Right cardiac atrium (tissue), 5 donors: ENCODE results near the gene GCH1. TPM values are rescaled to one million over a fixed set of nuclear protein-coding genes. Genes with fewer than 3 reads are reported as not detected.

ENCODE experiments used
- ATAC-seq, 2 donors: fragments of 200-7000 bp; cut with Tn5 transposase; one replicate each; pipeline versions ENCODE4 v1.8.0 to v1.9.1; 2020; ENCODE audit warnings: moderate library complexity in 2 of 2, mild to moderate bottlenecking in 1 of 2
- DNase-seq, 3 donors: peaks; one replicate each; pipeline ENCODE4 v3.0.0-alpha.2; 2020
- H3K27ac ChIP-seq: one replicate; pipeline ENCODE4 v1.5.1; 2013; ENCODE audit warnings: mild to moderate bottlenecking, low read length, control low read depth, moderate library complexity
- H3K27me3 ChIP-seq: one replicate; pipeline ENCODE4 v1.6.1; 2013; ENCODE audit not compliant: control insufficient read depth, insufficient read depth
- H3K4me1 ChIP-seq: one replicate; pipeline ENCODE4 v1.6.1; 2013; ENCODE audit warnings: low read length; ENCODE audit not compliant: control insufficient read depth, insufficient read depth
- H3K4me3 ChIP-seq: one replicate; pipeline ENCODE4 v1.5.1; 2013; ENCODE audit warnings: low read length, control low read depth
- H3K9me3 ChIP-seq: one replicate; pipeline ENCODE4 v1.6.1; 2013; ENCODE audit warnings: low read length; ENCODE audit not compliant: control insufficient read depth
- WGBS: extraction: QIAGEN DNeasy Blood & Tissue Kit; methylation state at CpG from one replicate; pipeline ENCODE4 v1.1.7; 2013; 5-methylcytosine and 5-hydroxymethylcytosine counted together
- intact Hi-C, 4 donors: fragments of 100-400 bp; cut with DNase I; formaldehyde crosslinking; loops; one replicate each; pipeline versions ENCODE4 v1.11.0 to v1.14.0; 2022 to 2023
- microRNA-seq, 2 donors: library from miRNA; unstranded; fragments of <30 nt; microRNA quantifications; one replicate each; pipeline ENCODE4 v1.2.0, GENCODE V29; 2020 to 2021
- polyA plus RNA-seq: library from polyadenylated mRNA; stranded (reverse); fragments of 200-250 nt; gene quantifications from one replicate; pipeline ENCODE4 v1.2.3, GENCODE V29; 2013
- total RNA-seq, 4 donors: library from RNA; stranded (reverse); fragmentation: NEBNext Ultra II Directional; extraction: Animal tissue kit (Norgen Biotek cat#: 25700); gene quantifications; one replicate each; pipeline ENCODE4 v1.2.1, GENCODE V29; 2021
- donor health status: healthy with polysubstance abuse.
- donor health status: DM: no; HTN: yes; CAD: no.
- donor health status: DM: no; HTN: no; CAD: no.
- donor health status: DM: no; HTN: yes; CAD: no; lungs with severe emphysema.
- donor health status: DM: yes; HTN: yes; CAD: no.

Gene GCH1
- total and polyA plus RNA-seq, 5 donors: 1.6 to 4.8 (median 2.2) TPM

GRCh38 chr14:54797556-54797955 lies 105.1 kb downstream of the GCH1 start:
- Histone ChIP-seq H3K27ac (no peak overlapping the region), H3K4me1 (no peaks in the 10 kb centered on the region), H3K27me3 (no peaks in the 10 kb centered on the region), H3K4me3 (no peak overlapping the region), H3K9me3 (no peaks in the 10 kb centered on the region)
- ATAC-seq (peak in 1 of 2 donors; percentile 32), DNase-seq (no peak)
- whole genome bisulfite sequencing: 79% methylated on average over 6 of the region's 6 CpGs
- intact Hi-C loops: no loop called here

GRCh38 chr14:54796961-54797360 lies 105.7 kb downstream of the GCH1 start:
- H3K27me3 ChIP-seq: no peaks in the 10 kb centered on the region
- ATAC-seq: no peak
- intact Hi-C loops: no loop called here
- H3K9me3 ChIP-seq: no peaks in the 10 kb centered on the region
- DNase-seq: no peak
- no peak overlapping the region for H3K27ac ChIP-seq
- no peak overlapping the region for H3K4me3 ChIP-seq
- H3K4me1 ChIP-seq: no peaks in the 10 kb centered on the region

DNA sequence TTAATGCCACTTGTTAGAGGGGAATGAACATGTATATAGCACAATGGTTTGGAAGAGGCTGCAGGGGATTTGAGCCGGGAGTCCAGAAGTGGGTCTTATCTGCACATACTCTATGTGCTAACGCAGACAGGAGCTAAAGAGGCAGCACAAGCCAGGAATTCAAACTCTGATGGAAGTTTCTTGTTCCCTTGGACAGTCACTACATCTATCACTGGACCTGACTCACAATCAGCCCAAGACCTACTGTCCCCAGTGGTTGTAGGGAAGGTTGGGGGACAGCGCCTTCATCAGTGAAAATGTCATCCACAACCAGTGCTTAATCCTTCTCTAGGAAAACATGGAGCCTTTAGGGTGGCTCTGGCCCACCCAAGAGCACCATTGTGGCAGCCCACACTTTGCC lies 107.8 kb downstream of the GCH1 start:
- WGBS: 72% methylated on average over 3 of the region's 3 CpGs

GRCh38 chr14:54794159-54794558 lies 108.5 kb downstream of the GCH1 start:
- H3K9me3 ChIP-seq: no peaks in the 10 kb centered on the region
- no peaks in the 10 kb centered on the region for H3K4me1 ChIP-seq
- no peak overlapping the region for H3K4me3 ChIP-seq
- H3K27ac ChIP-seq: no peak overlapping the region
- ATAC-seq (no peak), DNase-seq (no peak)
- WGBS: 39% methylated on average over 1 of the region's 1 CpG
- H3K27me3 ChIP-seq: no peaks in the 10 kb centered on the region
- intact Hi-C loops: no loop called here

More for the DNA sequence above, 107.8 kb downstream of the GCH1 start:
- no peaks in the 10 kb centered on the region for H3K9me3 ChIP-seq
- H3K4me3 ChIP-seq: no peak overlapping the region
- DNase-seq (no peak), ATAC-seq (no peak)
- H3K4me1 ChIP-seq: no peaks in the 10 kb centered on the region
- intact Hi-C loops: no loop called here
- no peaks in the 10 kb centered on the region for H3K27me3 ChIP-seq
- H3K27ac ChIP-seq: no peak overlapping the region

DNA sequence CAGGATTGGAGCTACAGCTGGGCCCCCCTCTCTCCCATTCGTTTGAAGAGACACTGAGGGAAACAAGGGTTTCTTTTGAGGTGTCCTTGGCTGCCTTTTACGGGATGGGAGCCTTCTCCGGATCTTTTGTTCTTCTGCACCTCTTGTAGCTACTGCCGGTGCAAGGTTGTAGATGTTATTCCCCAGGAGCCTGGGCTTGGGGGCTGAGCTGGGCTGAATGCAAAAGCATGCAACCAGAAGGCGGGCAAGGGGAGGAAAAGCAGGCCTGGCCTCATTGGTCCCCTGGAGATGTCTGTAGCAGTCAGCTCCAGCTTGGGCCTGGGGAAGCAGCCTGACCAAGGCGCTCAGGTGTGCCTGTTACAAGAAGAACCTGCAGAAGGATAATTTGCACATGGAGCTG lies 110.3 kb downstream of the GCH1 start:
- no peaks in the 10 kb centered on the region for H3K27me3 ChIP-seq
- H3K4me3 ChIP-seq: no peak overlapping the region
- 74% methylated on average over 6 of the region's 6 CpGs for WGBS
- no peak overlapping the region for H3K27ac ChIP-seq
- H3K4me1 ChIP-seq: peaks cover 2% of the 10 kb centered on the region
- intact Hi-C loops: no loop called here
- ATAC-seq: no peak
- no peak for DNase-seq
- H3K9me3 ChIP-seq: no peaks in the 10 kb centered on the region

Small RNAs within 50 kb of the gene (microRNA-seq; reads per million reads assigned to microRNA genes)
- 0 reads per million in 2 donors for gene MIR4308

Other genes with a start within 250 kb of the GCH1 start
- 1 to 10 TPM; 1.5 to 3.4 (median 2.0) TPM for gene WDHD1, start 124.3 kb upstream of the GCH1 start, total RNA-seq
- 0.68 TPM for gene WDHD1, start 124.3 kb upstream of the GCH1 start, polyA plus RNA-seq
- gene SOCS4, start 124.4 kb upstream of the GCH1 start, total RNA-seq: 10 to 100 TPM; 19.7 to 29.7 (median 23.9) TPM
- gene SOCS4, start 124.4 kb upstream of the GCH1 start, polyA plus RNA-seq: 5.7 TPM
- 10 to 100 TPM; 55.7 to 96.4 (median 68.3) TPM for gene MAPK1IP1L, start 148.8 kb upstream of the GCH1 start, total RNA-seq
- 31.4 TPM for gene MAPK1IP1L, start 148.8 kb upstream of the GCH1 start, polyA plus RNA-seq
- 100 to 1,000 TPM; 139 to 186 (median 164) TPM for gene LGALS3, start 226.4 kb upstream of the GCH1 start, total RNA-seq
- 271 TPM for gene LGALS3, start 226.4 kb upstream of the GCH1 start, polyA plus RNA-seq